HG03025 (cell line): ENCODE data around the gene CBARP.
A peak's percentile ranks its signal among the peaks of the same experiment; 100 is the strongest.

ENCODE experiments used
- ATAC-seq: cut with Tn5 transposase; IDR thresholded peaks from one replicate; pipeline ENCODE4 v1.9.1; 2021; ENCODE audit warnings: mild to moderate bottlenecking, moderate library complexity; ENCODE audit not compliant: unreplicated experiment, low FRiP score

The CBARP gene

GRCh38 chr19:1266129-1266915 lies 28.5 kb upstream of the CBARP start:
- peak; percentile 35 for ATAC-seq

GRCh38 chr19:1265615-1266128 lies 27.9 kb upstream of the CBARP start:
- no peak for ATAC-seq

- ATAC-seq: no peak
Observed at GRCh38 chr19:1264801-1265614, 27.2 kb upstream of the CBARP start.

- ATAC-seq: no peak
Observed at GRCh38 chr19:1263188-1263587, 25.4 kb upstream of the CBARP start.

GRCh38 chr19:1262623-1263123 lies 24.9 kb upstream of the CBARP start:
- no peak for ATAC-seq

GRCh38 chr19:1261798-1262622 lies 24.2 kb upstream of the CBARP start:
- ATAC-seq: no peak

- ATAC-seq: no peak
Observed at GRCh38 chr19:1261538-1261797, 23.7 kb upstream of the CBARP start.

GRCh38 chr19:1260749-1261537 lies 23.1 kb upstream of the CBARP start:
- ATAC-seq: peak; percentile 45

GRCh38 chr19:1259876-1260748 lies 22.3 kb upstream of the CBARP start:
- ATAC-seq: peak; percentile 2

GRCh38 chr19:1259206-1259875 lies 21.5 kb upstream of the CBARP start:
- ATAC-seq: no peak

GRCh38 chr19:1258707-1259205 lies 21.0 kb upstream of the CBARP start:
- no peak for ATAC-seq

GRCh38 chr19:1258163-1258492 lies 20.3 kb upstream of the CBARP start:
- ATAC-seq: no peak

GRCh38 chr19:1257475-1258162 lies 19.8 kb upstream of the CBARP start:
- no peak for ATAC-seq

GRCh38 chr19:1256646-1257474 lies 19.1 kb upstream of the CBARP start:
- no peak for ATAC-seq

GRCh38 chr19:1255186-1256161 lies 17.7 kb upstream of the CBARP start:
- no peak for ATAC-seq
